ENCODE measurements around the gene AGBL1. TPM values are rescaled to one million over a fixed set of nuclear protein-coding genes. Genes with fewer than 3 reads are reported as not detected.
"Not testable (repeated sequence)": the region's sequence is repeated elsewhere in the genome, so short reads cannot be mapped to it uniquely, and the experiment has no call there.

The AGBL1 gene
- polyA plus RNA-seq, 1 experiment, result not detected

- H3K27me3 ChIP-seq (ENCODE audit: control insufficient read depth, insufficient read depth, low read length), result no peaks in the 10 kb centered on the region
- no peak for TF ChIP-seq CTCF (IDR thresholded peaks at IDR 0.05; ENCODE audit: insufficient read depth, low read depth, low read length)
- CTCF ChIA-PET, result no interaction called here
- no peaks in the 10 kb centered on the region for H3K36me3 ChIP-seq (ENCODE audit: control insufficient read depth, insufficient read depth, low read length)
- POLR2A ChIA-PET, result no interaction called here
- no peak overlapping the region for H3K4me3 ChIP-seq (ENCODE audit: low read depth, low read length)
- no peak for DNase-seq (ENCODE audit: low read depth)
These were observed 366.6 kb downstream of the AGBL1 start for GRCh38 chr15:86446253-86446640.

GRCh38 chr15:86465470-86466039 lies 385.9 kb downstream of the AGBL1 start:
- H3K4me3 ChIP-seq (ENCODE audit: low read depth, low read length); CTCF ChIA-PET; H3K36me3 ChIP-seq (ENCODE audit: control insufficient read depth, insufficient read depth, low read length); DNase-seq (ENCODE audit: low read depth); POLR2A ChIA-PET; H3K27me3 ChIP-seq (ENCODE audit: control insufficient read depth, insufficient read depth, low read length): not testable (repeated sequence)

- H3K36me3 ChIP-seq (ENCODE audit: control insufficient read depth, insufficient read depth, low read length), result no peaks in the 10 kb centered on the region
- POLR2A ChIA-PET, result no interaction called here
- CTCF ChIA-PET, result interaction anchor here (0.6 kb wide), 1 partner anchor 32 kb away, joined by 3 read pairs; no protein-coding TSS in a partner anchor
These were observed 402.0 kb downstream of the AGBL1 start for GRCh38 chr15:86481720-86482119.

GRCh38 chr15:86483936-86484335 lies 404.3 kb downstream of the AGBL1 start:
- Histone ChIP-seq H3K27me3 (ENCODE audit: control insufficient read depth, insufficient read depth, low read length) (no peaks in the 10 kb centered on the region), H3K4me3 (ENCODE audit: low read depth, low read length) (no peak overlapping the region), H3K36me3 (ENCODE audit: control insufficient read depth, insufficient read depth, low read length) (no peaks in the 10 kb centered on the region)
- POLR2A ChIA-PET, result no interaction called here
- no peak for TF ChIP-seq CTCF (IDR thresholded peaks at IDR 0.05; ENCODE audit: insufficient read depth, low read depth, low read length)
- DNase-seq (ENCODE audit: low read depth), result no peak
- CTCF ChIA-PET, result no interaction called here

More at GRCh38 chr15:86481720-86482119, 402.0 kb downstream of the AGBL1 start:
- no peak overlapping the region for H3K4me3 ChIP-seq (ENCODE audit: low read depth, low read length)
- no peak for DNase-seq (ENCODE audit: low read depth)
- H3K27me3 ChIP-seq (ENCODE audit: control insufficient read depth, insufficient read depth, low read length), result no peaks in the 10 kb centered on the region
- TF ChIP-seq CTCF (IDR thresholded peaks at IDR 0.05; ENCODE audit: insufficient read depth, low read depth, low read length), result no peak

GRCh38 chr15:86488046-86488445 lies 408.4 kb downstream of the AGBL1 start:
- CTCF ChIA-PET, result no interaction called here
- no peak for DNase-seq (ENCODE audit: low read depth)
- POLR2A ChIA-PET, result no interaction called here
- Histone ChIP-seq H3K36me3 (ENCODE audit: control insufficient read depth, insufficient read depth, low read length) (no peaks in the 10 kb centered on the region), H3K27me3 (ENCODE audit: control insufficient read depth, insufficient read depth, low read length) (no peaks in the 10 kb centered on the region), H3K4me3 (ENCODE audit: low read depth, low read length) (no peak overlapping the region)
- TF ChIP-seq CTCF (IDR thresholded peaks at IDR 0.05; ENCODE audit: insufficient read depth, low read depth, low read length), result no peak

GRCh38 chr15:86489981-86490380 lies 410.3 kb downstream of the AGBL1 start:
- POLR2A ChIA-PET, result no interaction called here
- CTCF ChIA-PET, result no interaction called here
- Histone ChIP-seq H3K27me3 (ENCODE audit: control insufficient read depth, insufficient read depth, low read length) (no peaks in the 10 kb centered on the region), H3K36me3 (ENCODE audit: control insufficient read depth, insufficient read depth, low read length) (no peaks in the 10 kb centered on the region), H3K4me3 (ENCODE audit: low read depth, low read length) (no peak overlapping the region)
- DNase-seq (ENCODE audit: low read depth), result no peak
- TF ChIP-seq CTCF (IDR thresholded peaks at IDR 0.05; ENCODE audit: insufficient read depth, low read depth, low read length), result no peak

All from BJ (cell line).